ENCODE data around the gene CPS1.

CPS1 gene

DNA sequence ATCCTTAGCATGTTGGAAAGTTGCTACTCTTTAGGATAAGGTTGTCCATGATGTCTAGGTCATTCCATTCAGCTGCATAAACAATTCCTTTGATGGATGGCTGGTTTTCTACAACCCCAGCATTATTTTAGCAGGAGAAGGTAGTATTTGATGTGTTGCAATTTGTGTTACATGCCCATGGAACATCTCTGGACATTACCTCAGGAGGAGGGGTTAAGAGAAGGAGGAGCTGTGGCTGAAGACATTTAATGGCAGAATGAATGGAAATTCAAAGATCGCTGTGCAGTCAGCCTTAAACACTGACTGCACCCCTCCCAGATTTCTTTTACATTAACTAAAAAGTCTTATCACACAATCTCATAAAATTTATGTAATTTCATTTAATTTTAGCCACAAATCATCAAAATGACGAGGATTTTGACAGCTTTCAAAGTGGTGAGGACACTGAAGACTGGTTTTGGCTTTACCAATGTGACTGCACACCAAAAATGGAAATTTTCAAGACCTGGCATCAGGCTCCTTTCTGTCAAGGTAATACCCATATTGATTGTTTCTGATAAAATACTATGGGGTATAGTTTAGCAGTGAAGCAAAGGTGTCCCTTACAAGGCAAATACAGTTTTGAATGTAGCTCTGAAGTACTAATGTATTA lies at the start of gene CPS1:
Gene CPS1, plus strand, starts transcription at position 271 of the 652 bp plus-strand sequence. Its CDS starts 135 bp downstream, at position 406.
- DNase-seq = no peak

DNA sequence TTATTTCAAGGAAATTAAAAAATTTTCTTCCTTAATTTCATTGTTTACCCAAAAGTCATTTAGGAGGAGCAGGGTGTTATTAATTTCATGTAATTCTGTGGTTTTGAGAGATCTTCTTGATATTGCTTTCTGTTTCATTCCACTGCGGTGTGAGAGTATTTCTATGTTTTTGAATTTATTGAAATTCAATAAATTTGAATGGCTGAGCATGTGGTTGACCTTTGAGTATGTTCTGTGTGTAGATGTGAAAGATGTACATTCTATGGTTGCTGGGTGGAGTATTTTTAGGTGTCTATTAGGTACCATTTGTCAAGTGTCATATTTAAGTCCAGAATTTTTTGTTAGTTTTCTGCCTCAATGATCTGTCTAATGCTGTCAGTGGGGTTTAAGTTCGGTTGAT lies 40.5 kb upstream of the CPS1 start:
- DNase-seq = no peak

DNA sequence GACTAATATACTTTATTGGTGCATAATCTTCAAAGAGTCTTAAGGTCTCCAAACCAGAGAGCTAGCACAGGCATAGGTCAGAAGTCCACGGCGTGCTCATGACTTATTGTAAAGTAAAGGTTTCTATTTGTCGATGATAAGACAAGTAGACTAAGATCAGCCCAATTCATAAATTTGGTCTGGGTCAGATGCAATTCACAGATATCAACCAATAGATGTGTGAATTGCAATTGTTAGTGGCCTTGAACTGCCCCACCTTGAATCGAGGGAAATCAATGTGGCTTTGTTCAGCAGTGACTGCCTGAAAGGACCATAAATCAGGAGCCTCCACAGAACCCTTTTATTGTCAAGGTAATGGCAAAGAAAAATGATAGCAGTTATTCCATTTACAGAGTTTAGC lies 39.1 kb upstream of the CPS1 start:
- DNase-seq = no peak

DNA sequence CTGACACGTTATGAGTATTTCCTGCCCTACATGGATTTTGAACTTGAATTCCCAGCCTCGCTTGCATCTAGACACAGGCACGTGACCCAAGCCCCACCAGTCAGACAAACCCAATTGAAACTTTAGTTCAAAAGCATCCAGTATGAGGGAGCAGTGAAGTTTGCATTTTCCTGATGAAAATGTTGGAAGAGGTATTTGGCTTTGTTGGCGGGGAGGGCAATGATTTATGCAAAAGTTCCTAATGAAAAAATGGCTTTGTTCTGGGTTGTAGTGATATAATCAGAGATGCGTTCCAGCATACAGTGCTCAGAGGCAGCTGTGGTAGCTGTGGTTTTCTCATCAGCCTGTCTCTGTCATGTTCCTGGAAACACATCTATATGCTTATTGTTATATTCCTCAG lies 36.8 kb upstream of the CPS1 start:
- DNase-seq = no peak

DNA sequence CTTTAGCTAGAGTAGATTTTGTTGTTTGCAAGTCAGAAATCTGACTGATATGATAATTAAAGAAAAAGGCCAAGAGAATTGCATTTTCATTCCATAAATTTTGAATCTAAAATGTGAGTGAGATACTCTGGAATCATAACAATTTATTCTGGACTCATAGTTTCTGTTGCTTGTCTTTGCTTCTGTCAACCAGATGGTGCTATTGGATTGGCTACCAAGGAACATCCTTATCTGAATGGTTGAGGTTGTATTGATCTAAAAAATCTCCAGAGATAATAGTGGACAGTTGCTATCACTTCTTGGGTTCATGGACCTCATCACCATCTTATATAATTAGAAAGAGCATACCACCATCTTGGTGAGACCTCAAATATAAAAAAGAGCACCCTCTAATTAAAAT lies 34.0 kb upstream of the CPS1 start:
- DNase-seq = no peak

DNA sequence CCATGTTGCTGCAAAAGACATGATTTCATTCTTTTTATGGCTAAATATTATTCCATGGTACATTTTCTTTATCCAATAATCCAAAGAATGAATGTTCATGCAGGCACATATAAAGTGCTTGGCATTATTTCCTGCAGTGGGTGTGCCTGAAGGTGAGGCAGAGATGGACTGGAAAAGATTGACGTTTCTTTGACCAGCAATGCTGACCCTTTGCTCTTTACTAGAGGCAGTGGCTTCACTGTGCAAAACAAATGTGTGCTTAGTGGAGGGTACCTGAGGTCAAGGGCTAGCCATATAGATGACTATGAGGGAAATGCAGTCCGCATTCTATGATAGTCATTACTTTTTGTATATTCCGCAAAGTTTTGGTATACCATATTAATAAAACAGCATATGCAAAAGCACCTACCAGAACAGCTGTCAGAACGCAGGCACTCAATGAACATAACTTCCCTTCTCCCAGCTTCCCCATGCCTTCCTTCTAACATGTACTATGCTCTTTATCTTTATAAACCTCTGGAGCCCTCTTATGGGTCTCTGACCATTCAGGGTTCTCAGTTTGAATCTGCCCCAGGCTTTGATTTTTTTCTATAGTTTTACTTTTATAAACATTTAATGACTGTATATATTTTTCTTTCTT lies 32.6 kb upstream of the CPS1 start:
- no peak for DNase-seq

DNA sequence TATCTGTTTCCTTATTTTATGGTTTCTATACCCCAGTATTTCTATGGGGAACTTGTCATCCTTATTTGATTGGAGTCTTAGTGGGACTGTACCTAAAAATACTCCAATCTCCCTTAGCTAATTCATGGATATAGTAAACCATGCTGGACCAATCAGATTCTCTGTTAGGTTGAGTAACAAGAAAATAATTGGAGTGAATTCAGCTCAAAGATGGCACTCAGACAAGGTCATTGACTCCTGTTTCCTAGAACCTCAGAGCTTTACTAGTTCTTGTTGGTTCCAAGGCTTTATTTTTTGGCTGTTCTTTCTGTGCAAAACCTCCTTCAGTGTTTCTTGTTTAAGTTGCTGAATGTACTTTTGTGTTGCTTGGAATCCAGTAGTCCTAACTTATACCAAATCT lies 31.9 kb upstream of the CPS1 start:
- DNase-seq = no peak

DNA sequence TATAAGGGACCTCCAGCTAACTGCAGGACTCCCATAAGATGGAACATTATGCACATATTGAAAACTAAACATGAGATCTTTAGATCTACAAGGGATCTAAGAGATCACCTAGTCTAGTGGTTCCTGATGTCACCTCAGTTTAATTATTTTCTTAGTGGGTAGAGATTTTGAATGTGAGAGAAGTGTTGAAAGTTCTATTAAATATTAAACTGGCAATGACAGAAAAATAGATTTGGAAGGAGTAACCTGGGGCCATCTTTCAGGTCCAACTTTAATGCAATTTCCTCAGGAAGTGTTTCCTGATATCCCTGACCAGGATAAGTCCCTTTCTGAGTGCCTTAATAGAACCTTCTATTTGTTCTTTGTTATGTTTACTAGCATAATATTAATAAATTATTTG lies 29.1 kb upstream of the CPS1 start:
- no peak for DNase-seq

DNA sequence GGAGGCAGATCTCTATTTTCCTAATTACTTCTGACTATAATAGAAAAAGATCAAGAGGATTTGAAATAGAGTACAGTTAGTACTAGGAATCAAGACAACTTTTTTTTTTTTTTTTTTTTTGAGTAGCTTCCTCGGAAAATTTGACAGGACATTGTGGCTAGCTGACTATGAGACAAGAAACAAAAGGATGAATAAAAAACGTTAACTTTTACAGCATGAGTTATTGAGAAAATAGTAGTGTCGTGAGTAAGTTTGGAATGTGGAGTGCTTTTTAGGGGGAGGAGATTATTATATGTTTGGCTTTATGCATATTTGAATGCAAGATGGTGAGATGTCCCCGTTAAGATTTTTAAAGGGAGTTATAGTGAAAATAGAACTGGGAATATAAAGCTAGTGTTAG lies 27.7 kb upstream of the CPS1 start:
- DNase-seq = no peak

DNA sequence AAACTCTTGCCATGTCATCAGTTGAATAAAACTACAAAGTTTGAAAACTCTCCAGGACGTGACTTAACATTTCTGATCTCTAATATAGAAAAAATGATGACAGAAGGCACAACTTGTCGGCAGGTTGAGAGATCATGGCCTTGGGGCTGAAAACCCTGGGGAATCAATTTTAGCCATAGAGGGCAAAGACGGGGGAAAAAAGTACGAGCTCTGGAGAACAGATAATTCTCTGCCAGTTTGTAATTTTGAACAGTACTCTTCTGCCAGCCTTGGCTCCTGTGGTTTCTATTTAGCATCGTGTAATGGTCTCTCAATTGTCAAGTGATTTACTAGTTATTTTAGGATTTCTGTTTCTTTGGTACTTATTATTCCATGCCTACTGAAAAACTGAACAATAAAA lies 25.3 kb upstream of the CPS1 start:
- DNase-seq = no peak

DNA sequence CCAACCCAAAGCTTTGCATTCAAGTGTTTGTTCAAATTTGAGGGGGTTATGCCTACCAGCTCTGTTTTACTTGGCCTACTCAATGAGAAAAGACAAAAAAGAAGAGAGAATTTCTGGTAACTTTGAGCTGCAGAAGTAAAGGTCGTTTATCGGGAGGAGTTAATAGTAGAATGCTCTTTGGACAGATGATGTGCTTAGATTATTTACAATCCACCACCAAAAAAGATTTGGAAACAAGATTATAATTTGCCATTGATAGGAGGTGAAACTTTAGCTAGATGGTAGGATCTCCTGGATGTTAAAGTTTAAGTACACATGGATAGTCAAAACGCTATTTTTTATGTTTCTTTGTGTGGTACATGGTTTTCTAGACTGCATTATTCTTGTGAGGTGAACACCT lies 24.9 kb upstream of the CPS1 start:
- DNase-seq = no peak

DNA sequence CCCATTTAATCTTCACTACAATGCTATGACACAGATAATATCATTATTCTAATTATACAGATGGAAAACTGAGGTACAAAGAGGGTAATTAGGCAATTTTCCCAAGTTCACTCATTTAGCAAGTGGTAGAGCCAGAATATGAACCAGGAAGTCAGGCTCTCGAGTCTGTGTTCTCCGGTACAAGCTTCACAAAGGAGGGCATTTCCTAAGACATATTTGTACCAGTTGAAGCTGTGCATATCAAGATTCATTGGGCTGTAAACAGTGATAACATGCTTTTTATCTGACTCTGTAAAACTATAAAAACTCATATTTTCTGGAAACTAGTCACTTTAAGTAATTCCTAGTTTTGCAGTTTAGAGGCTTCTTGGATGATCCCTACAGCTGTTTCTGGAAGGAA lies 23.0 kb upstream of the CPS1 start:
- DNase-seq = no peak

DNA sequence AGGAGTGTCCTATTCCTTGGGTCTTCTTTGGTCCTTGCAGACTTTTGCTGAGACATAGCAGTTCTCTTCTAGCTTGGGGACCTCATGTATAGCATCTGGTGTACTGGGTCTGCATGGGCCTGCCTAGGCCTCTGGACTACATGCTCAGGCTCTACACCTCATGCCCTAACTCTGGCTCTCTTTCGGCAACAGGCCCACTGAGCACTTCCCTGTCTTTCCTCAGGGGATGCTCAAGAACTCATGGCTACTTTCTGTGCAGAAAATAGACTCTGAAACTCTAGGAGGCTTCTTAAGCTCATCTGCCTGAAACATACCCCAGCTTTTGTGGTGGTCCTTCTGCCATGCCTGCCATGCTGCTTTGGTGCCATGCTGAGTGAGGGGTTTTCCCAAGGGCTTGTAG lies 21.5 kb upstream of the CPS1 start:
- no peak for DNase-seq

DNA sequence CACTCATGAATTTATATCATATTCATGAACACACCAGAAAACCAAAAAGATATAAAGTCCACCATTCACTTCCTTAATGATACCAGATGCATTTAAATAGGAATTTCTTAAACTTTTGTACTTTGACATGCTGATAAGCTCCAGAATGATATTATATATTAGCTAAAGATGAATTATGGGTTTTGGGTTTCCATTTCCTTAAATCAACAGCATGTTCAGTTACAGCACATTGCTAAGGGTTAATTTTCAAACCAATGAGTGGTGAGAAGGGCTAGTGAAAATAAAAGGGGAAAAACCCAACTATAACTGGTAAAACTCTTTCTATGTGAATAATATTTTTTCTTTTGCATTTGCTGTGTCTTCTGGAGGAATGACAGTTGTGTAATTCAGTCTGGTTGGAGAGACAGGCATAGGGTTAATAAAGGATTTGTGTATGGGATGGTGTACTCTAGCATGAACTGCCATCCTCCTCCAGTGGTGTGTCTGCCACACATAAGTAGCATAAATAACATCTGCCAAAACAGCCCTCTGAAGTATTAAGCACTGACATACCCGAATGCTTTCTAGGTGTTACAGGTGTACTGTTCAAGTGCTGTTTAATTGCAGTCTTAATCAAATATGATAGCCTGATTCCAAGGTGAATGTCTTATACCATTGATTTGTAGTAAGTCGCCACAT lies 19.3 kb upstream of the CPS1 start:
- DNase-seq = no peak

DNA sequence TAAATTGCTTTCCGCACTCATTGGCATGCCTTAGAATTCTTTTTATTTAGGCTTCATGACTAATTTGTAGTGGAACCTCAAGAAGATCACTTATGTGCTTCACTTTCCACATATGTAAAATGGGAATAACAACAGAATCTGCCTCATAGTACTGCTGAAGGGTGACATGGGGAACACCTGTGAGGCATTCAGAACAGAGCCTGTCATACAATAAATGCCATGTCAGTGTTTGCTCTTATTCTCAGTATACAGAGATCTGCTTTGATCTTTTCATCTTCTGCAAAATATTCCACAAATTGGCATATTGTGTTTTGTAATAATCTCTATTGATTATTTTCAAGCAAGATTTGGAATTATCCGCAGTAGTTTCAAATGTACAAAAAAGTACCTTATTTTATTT lies 17.4 kb upstream of the CPS1 start:
- no peak for DNase-seq

DNA sequence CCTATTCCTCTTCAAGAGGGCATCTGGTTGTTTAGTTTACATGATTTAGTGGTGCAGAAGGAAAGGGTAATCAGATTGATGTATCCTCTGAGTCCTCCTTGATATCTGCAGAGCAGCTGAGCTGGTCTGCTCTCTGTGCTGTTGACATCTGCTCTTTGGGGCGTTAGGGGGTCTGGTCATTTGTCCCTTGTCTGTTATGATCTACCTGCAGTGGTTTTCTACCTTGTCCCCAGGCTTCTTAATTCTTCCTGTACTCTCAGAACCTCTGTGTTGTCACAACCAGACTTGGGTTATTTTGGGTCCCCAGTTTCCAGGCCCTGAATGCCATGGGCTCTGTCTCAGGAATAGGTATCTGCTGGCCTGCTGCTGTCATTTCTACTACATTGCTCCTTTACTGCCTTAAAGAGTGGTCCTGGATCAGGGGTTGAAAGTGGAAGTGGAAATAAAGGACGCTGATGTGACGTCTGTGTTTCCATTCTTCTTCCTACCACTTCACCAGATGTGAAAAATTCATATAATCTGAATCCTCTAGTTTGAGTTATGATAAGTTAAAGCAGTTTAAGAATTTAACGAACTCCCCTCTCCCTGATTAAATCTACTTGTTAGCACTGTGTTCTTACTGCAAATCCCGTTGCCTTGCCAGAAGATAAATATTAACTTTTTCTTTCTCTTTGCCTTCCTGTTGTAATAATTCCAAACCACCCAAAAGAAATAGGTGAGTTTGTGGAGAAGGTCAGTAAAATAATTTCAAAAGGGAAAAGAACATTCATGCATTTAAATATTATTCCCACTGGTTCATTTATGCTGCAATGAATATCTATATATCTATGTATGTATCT lies 16.6 kb upstream of the CPS1 start:
- no peak for DNase-seq

DNA sequence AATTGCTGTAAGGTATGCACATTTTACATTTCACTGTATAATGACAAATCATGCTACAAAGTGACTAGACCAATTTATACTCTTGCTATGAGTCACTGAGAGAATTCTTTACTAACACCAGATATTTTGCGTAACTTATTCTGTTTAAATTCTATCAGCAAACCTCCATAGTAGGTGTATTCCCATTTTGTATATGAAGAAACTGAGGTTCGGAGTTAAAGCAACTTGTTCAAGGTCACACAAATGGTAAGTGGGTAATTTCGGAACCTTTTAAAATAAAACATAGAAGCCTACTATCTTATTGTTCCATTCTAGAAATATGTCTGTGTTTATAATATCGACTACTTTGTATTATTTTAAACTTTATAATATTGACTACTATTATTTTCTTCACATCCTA lies 15.9 kb upstream of the CPS1 start:
- DNase-seq = no peak

DNA sequence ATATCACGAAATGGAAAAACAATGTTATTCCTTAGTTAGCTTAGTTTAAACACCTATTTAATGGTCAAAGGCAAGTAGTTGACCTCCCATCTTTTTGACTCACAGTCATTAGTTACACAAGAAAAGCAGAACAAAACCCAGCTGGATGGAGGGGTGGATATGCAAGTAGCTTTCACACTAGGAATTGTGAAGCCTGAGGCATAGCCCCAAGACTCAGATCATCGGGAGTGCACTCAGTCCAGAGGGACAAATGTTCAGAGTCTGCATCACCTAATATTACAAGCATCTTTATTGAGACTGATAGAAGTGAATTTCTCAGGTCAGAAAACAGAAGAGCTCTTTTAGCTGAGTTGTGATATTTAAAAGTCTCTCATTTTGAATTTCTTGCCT lies 15.5 kb upstream of the CPS1 start:
- DNase-seq = no peak

DNA sequence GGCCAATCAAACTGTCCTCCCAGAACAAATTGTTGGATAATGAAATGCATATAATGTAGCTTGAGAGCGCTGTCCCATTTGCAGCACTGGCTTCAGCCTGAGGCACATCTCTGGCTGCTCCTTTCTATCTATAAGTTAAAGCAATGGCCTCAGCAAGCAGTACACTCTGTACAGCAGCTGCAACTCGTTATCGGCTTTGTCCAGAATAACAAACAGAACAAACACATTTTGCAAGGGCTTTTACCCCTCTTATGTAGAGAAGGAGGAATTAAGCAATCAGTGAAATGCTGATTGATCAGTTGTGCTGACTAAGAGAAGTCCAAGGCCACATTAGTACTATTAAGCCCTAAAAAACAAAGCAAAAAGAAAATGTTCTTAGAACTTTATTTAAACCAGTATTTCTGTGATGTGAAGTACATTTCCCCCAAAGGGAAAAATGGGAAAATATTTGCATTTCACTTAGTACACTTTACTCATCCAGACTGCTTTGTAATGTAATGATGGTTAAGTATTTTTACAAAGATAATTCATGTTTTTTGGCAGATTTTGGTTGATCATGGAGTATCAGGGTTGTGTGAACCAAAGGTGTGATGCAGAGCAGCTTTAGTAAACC lies 15.0 kb upstream of the CPS1 start:
- DNase-seq = no peak

DNA sequence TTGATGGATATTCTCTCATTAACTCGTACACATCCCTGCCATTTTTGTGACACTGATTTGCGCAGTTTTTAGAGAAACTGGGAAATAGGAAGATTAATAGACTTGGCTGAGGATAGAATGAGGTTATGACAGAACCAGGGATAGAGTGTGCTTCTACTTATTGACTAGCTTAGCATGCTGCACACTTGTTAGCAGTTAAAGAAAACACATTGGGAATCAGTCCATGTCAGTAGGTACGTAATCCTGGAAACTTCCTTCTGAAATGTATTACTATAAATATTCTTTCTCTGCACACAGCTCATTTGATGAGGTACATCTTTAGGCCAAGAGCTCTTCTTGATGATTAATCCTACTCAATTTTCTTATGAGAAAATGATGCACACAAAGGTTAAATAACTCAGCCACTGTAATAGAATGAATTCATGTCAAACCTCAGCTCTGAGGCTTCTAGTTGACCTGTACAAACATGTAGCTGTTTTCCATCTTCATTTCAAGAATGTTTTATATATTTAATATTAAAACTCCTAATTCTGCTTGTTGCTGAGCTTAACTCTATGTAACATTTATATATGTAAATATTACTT lies 12.3 kb upstream of the CPS1 start:
- DNase-seq = no peak

DNA sequence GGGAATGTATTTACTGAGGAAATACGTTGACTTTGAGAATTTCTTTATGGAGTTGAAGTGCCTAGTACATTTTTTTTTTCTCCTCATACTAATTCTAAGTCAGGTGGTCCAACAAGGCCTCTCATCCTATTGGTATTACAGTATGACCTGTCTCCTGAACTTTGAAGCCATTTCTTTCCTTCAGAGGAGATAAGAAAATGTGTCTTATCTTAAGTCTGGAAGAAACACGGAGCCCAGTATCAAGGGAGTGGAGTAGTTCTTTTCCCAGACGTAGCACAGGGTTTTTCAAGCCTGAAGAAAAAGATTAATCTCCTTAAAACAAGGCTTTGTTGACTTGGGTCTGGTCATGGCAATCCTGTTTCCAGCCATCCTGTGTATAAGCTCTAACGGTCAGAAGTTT lies 11.6 kb upstream of the CPS1 start:
- DNase-seq = no peak

DNA sequence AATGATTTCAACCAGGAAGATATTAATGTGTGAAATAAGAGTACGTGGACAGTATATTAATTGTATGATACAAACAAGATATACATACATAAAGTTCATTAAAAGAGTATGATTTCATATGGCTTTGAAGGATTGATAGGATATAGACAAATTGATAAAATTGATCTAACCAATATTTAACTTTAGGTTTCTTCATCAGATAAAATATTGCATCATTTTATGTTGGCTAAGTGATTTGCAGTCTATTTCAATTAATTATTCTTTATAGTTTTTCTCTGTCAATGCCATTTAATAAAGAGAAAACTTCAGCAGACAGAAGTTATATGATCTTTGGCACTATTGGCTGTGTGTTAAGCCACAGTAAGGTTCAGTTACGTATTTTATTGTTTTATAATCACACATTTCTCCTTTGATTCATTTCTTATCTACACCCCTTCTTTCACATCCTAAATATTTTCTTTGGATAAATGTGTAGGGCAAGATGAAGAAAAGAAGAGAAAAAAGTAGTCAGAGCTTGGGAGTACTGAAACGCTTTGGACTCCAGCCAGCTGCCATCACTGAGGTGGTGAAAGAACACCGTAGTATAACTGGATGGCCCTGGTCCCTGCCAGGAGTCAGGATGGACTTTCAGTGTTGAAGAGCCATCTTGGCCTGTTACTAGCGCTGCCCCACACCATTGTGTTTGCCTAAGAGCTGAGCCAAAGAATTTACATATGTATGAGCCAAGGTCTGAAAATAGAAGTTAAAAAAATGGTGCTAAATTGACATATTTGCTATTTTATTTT lies 9.8 kb upstream of the CPS1 start:
- no peak for DNase-seq

Measured in activated CD4-positive, alpha-beta T cell treated with anti-CD3 and anti-CD28 coated beads, Interleukin-10, Interleukin-2, amounts not matched to agents 100 ng/mL and 50 ng/mL, durations not matched to agents 16 hours and 8 hours (primary cell).